ENCODE data around the gene SEMA4C.
"Not testable (repeated sequence)": the region's sequence is repeated elsewhere in the genome, so short reads cannot be mapped to it uniquely, and the experiment has no call there.

Gene SEMA4C

GRCh38 chr2:96866986-96867755, 2.7 kb downstream of the SEMA4C start:
- no peak for TF ChIP-seq ZFX (IDR thresholded peaks at IDR 0.05)
- TF ChIP-seq CTCF (conservative IDR thresholded peaks at IDR 0.05), result no peak
- no peak overlapping the region for H3K27ac ChIP-seq

GRCh38 chr2:96866586-96866985, 3.3 kb downstream of the SEMA4C start:
- H3K27ac ChIP-seq, result no peak overlapping the region
- TF ChIP-seq ZFX (IDR thresholded peaks at IDR 0.05) (no peak), CTCF (conservative IDR thresholded peaks at IDR 0.05) (no peak)

GRCh38 chr2:96866149-96866548, 3.7 kb downstream of the SEMA4C start:
- H3K27ac ChIP-seq, result no peak overlapping the region
- TF ChIP-seq ZFX (IDR thresholded peaks at IDR 0.05) (no peak), CTCF (conservative IDR thresholded peaks at IDR 0.05) (no peak)

- no peak overlapping the region for H3K27ac ChIP-seq
- TF ChIP-seq CTCF (conservative IDR thresholded peaks at IDR 0.05) (no peak), ZFX (IDR thresholded peaks at IDR 0.05) (no peak)
Observed at GRCh38 chr2:96865654-96866053, 4.2 kb downstream of the SEMA4C start.

- TF ChIP-seq CTCF (conservative IDR thresholded peaks at IDR 0.05) (no peak), ZFX (IDR thresholded peaks at IDR 0.05) (no peak)
- H3K27ac ChIP-seq, result no peak overlapping the region
Observed at GRCh38 chr2:96864343-96865091, 5.4 kb downstream of the SEMA4C start.

- no peak overlapping the region for H3K27ac ChIP-seq
- TF ChIP-seq ZFX (IDR thresholded peaks at IDR 0.05) (no peak), CTCF (conservative IDR thresholded peaks at IDR 0.05) (no peak)
Observed at GRCh38 chr2:96863575-96864342, 6.1 kb downstream of the SEMA4C start.

- not testable (repeated sequence) for H3K27ac ChIP-seq
Observed at GRCh38 chr2:96863056-96863455, 6.8 kb downstream of the SEMA4C start.

Data from C4-2B (cell line).